GM18502 (cell line): Measurements from ENCODE around the gene TLL2.

ENCODE experiments used
- ATAC-seq: cut with Tn5 transposase; IDR thresholded peaks from one replicate; pipeline ENCODE4 v1.9.1; 2021; ENCODE audit warnings: mild to moderate bottlenecking; ENCODE audit not compliant: unreplicated experiment, poor library complexity

TLL2 gene

GRCh38 chr10:96338279-96338925 is 175.3 kb downstream of the TLL2 start:
- no peak for ATAC-seq

- ATAC-seq = no peak
These were observed 176.6 kb downstream of the TLL2 start for GRCh38 chr10:96337106-96337505.

- ATAC-seq = no peak
These were observed 178.9 kb downstream of the TLL2 start for GRCh38 chr10:96334616-96335526.

GRCh38 chr10:96333101-96333500 is 180.6 kb downstream of the TLL2 start:
- no peak for ATAC-seq

- no peak for ATAC-seq
These were observed 186.3 kb downstream of the TLL2 start for GRCh38 chr10:96327462-96327861.

GRCh38 chr10:96325719-96326373 is 187.9 kb downstream of the TLL2 start:
- ATAC-seq = peak; percentile 97

- ATAC-seq = no peak
These were observed 189.3 kb downstream of the TLL2 start for GRCh38 chr10:96324447-96324846.

GRCh38 chr10:96322275-96322674 is 191.5 kb downstream of the TLL2 start:
- ATAC-seq = no peak

GRCh38 chr10:96321822-96322221 is 191.9 kb downstream of the TLL2 start:
- no peak for ATAC-seq

GRCh38 chr10:96319754-96320474 is 193.8 kb downstream of the TLL2 start:
- ATAC-seq = no peak

- no peak for ATAC-seq
These were observed 196.5 kb downstream of the TLL2 start for GRCh38 chr10:96317067-96317833.
